Chondrocyte (in vitro differentiated cells): Measurements from ENCODE around the gene CABP7. TPM values are rescaled to one million over a fixed set of nuclear protein-coding genes. Genes with fewer than 3 reads are reported as not detected.
A peak's percentile ranks its signal among the peaks of the same experiment; 100 is the strongest.

Experiments used
- DNase-seq: peaks from one replicate; pipeline ENCODE4 v3.0.0; 2021; ENCODE audit warnings: mixed read lengths, low spot score
- H3K27ac Mint-ChIP-seq: one replicate; pipeline ENCODE4 v1.8.0; 2021; ENCODE audit warnings: mild to moderate bottlenecking, moderate library complexity, mixed read lengths; ENCODE audit not compliant: unreplicated experiment
- H3K27me3 Mint-ChIP-seq: 2 replicates; pipeline ENCODE4 v1.8.0; 2021; ENCODE audit warnings: low read depth, mixed read lengths
- H3K36me3 Mint-ChIP-seq: 2 replicates; pipeline ENCODE4 v1.8.0; 2021; ENCODE audit warnings: low read depth, mixed read lengths
- H3K4me1 Mint-ChIP-seq: 2 replicates; pipeline ENCODE4 v1.8.0; 2021; ENCODE audit warnings: low read depth, mild to moderate bottlenecking, mixed read lengths
- H3K4me3 Mint-ChIP-seq: one replicate; pipeline ENCODE4 v1.8.0; 2021; ENCODE audit warnings: mild to moderate bottlenecking, moderate library complexity, mixed read lengths; ENCODE audit not compliant: unreplicated experiment
- H3K9me3 Mint-ChIP-seq: 2 replicates; pipeline ENCODE4 v1.8.0; 2021; ENCODE audit warnings: low read depth, mixed read lengths
- CTCF ChIP-seq: fragments of 200-600 bp; sonication (generic); IDR thresholded peaks from 2 replicates; pipeline ENCODE4 v1.5.0; 2021; ENCODE audit warnings: antibody characterized with exemption, mild to moderate bottlenecking, moderate library complexity
- total RNA-seq: library from RNA; stranded (reverse); gene quantifications from 3 replicates; pipeline ENCODE4 v1.2.1, GENCODE V29; 2021

The CABP7 gene
- total RNA-seq, 1 donor from 2014 or later, result not detected

GRCh38 chr22:29712119-29712518 is 7.7 kb upstream of the CABP7 start:
- DNase-seq, result no peak
- Mint-ChIP-seq H3K4me1 (no peaks in the 10 kb centered on the region), H3K27ac (no peak overlapping the region), H3K4me3 (no peak overlapping the region), H3K27me3 (peaks cover 41% of the 10 kb centered on the region), H3K36me3 (no peaks in the 10 kb centered on the region), H3K9me3 (peaks cover 2% of the 10 kb centered on the region)
- TF ChIP-seq CTCF, result no peak

DNA sequence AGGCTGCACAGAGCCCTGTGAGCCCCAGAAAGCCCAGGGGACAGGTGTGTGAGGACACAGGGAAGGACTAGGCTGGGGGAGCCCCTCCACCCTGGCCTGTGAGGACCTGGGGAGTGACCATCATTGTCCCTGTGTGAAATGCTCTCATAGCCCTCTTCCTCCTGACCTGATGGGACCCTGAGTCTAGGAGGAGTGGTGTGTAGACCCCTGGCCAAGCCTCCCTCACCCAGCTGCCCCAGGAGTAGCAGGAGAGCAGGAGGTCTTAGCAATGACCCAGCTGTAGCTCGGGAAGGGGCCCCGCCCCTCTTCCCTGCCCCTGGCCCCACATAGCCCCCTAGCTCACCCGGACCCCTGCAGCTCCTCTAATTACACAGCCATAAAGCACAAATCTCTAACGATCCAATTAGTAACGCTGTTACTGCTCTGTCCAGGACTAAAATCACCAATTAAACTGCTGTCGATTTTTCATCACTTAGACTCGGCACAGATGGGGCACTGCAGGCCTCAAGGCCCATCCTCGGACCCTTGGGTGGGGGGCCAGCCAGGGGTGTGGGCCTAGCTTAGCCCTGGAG is 6.6 kb upstream of the CABP7 start:
- peaks cover 39% of the 10 kb centered on the region for H3K27me3 Mint-ChIP-seq
- TF ChIP-seq CTCF, result no peak
- H3K27ac Mint-ChIP-seq, result no peak overlapping the region
- DNase-seq, result no peak
- no peaks in the 10 kb centered on the region for H3K36me3 Mint-ChIP-seq
- H3K9me3 Mint-ChIP-seq, result peaks cover 2% of the 10 kb centered on the region
- no peak overlapping the region for H3K4me3 Mint-ChIP-seq
- no peaks in the 10 kb centered on the region for H3K4me1 Mint-ChIP-seq

DNA sequence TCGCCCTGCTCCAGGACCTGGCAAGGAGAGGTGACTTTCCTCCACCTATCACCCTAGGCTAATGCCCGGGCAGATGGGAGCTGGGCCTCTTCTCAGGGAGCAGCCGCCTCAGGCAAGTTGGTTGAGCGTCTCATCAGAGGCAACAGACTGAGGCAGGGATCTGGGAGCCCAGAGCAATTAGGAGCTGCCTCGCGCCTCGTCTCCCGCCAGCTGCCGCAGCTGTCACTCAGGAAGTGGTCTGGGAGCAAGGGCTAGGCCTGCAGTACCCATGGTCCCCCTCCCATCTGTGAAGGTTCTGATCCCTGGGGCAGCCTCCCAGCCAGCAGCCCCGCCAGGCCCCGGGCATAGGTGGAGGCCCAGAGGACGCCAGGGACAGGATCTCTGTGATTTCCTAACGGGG is 4.6 kb upstream of the CABP7 start:
- H3K4me1 Mint-ChIP-seq, result no peaks in the 10 kb centered on the region
- H3K27me3 Mint-ChIP-seq, result peaks cover 50% of the 10 kb centered on the region
- no peak overlapping the region for H3K27ac Mint-ChIP-seq
- H3K4me3 Mint-ChIP-seq, result no peak overlapping the region
- DNase-seq, result no peak
- no peak for TF ChIP-seq CTCF
- peaks cover 2% of the 10 kb centered on the region for H3K9me3 Mint-ChIP-seq
- H3K36me3 Mint-ChIP-seq, result no peaks in the 10 kb centered on the region

DNA sequence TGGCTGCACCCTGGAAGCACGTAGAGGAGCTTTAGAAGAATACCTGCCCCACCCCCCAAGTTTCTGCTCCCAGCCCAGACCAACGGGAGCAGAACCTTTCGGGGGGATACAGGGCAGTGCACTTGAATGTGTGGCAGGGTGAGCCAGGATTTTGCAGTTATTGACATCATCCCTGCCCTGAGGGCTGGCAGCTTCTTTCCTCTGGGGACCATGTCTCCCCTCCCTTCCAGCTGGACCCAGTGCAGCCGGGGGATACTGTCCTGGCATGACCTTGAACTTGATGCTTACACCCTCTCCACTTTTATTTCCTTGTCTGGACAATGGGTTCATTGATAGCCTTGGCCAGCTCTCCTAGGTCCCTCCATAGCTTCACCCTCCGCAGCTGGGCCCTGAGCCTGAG is 4.1 kb upstream of the CABP7 start:
- H3K4me3 Mint-ChIP-seq, result no peak overlapping the region
- no peak for DNase-seq
- no peaks in the 10 kb centered on the region for H3K4me1 Mint-ChIP-seq
- peaks cover 2% of the 10 kb centered on the region for H3K9me3 Mint-ChIP-seq
- no peak for TF ChIP-seq CTCF
- no peak overlapping the region for H3K27ac Mint-ChIP-seq
- H3K36me3 Mint-ChIP-seq, result no peaks in the 10 kb centered on the region
- peaks cover 50% of the 10 kb centered on the region for H3K27me3 Mint-ChIP-seq

DNA sequence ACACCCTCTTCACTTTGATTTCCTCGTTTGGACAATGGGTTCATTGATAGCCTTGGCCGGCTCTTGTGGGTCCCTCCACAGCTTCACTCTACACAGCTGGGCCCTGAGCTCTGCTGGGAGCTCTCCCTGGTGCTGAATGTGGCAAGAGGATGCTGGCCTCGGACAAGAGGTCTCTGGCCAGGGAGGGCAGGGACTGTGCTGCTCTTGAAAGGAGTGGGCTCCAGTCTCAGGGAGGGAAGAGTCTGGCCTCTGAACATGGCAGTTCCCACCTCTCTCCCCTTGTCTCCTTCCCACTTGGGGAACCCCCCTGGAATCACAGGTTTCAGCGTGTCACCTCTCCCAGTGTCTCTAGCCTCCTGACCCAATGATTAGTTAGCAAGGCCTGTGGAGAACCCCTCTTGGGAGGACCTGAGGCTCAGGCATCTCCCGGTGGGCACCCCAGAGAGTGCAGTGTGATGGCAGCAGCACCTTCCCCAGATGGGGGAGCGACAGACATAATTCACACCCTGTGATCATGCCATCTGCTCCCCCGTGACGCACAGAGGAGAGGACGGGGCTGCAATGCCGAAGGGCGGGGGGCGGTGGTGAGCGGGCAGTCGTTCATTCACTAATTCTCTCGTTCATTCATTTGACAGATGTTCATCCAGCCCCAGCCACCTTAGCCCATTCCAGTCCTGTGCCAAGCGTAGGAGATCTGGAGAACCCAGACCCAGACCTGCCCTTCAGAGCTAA is 2.8 kb upstream of the CABP7 start:
- Mint-ChIP-seq H3K4me3 (no peak overlapping the region), H3K27me3 (peaks cover 53% of the 10 kb centered on the region), H3K36me3 (no peaks in the 10 kb centered on the region), H3K27ac (peak overlapping the region; percentile 54), H3K4me1 (no peaks in the 10 kb centered on the region), H3K9me3 (peaks cover 2% of the 10 kb centered on the region)
- TF ChIP-seq CTCF, result no peak
- no peak for DNase-seq
